Neural progenitor cell (in vitro differentiated cells): ENCODE data around the gene VILL.

Source experiments
- CTCF ChIP-seq: fragments of 200-600 bp; sonication (generic); IDR thresholded peaks from 2 replicates; pipeline ENCODE4 v1.5.1; 2017; ENCODE audit warnings: antibody characterized with exemption, mild to moderate bottlenecking
- EZH2 ChIP-seq: fragments of 200-600 bp; sonication (generic); IDR thresholded peaks from 2 replicates; pipeline ENCODE4 v1.6.1; 2017; ENCODE audit warnings: antibody characterized with exemption, mild to moderate bottlenecking, moderate library complexity
- EZH2phosphoT487 ChIP-seq: fragments of 200-600 bp; sonication (generic); IDR thresholded peaks from 2 replicates; pipeline ENCODE4 v1.6.1; 2017; ENCODE audit warnings: antibody characterized with exemption

DNA sequence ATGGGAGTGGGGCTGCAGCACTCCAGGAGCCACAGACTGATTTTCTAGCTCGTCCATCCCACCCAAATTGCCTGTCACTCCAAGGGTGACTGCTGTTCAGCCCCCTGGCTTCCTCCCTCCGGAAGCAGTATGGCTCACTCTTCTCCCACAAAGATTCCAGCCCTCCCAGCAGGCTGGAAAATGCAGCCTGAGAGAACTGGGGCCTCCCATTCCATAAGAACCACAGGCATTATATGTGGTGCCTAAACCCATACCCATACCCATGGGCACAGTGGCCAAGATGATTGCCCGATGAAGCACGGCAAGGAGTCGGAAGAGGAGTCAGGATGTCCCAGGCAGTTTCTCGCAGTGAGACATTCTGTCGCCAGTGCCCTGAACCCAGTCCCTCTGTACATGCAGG lies 6.0 kb upstream of the VILL start:
- TF ChIP-seq CTCF (no peak), EZH2 (no peak), EZH2phosphoT487 (no peak)
